Measurements from ENCODE around the gene CTNNA3. TPM values are rescaled to one million over a fixed set of nuclear protein-coding genes. Genes with fewer than 3 reads are reported as not detected.

CTNNA3 gene
- total RNA-seq, 6 donors from 2014 or later = 0.20 to 2.0 TPM; not detected in 4

DNA sequence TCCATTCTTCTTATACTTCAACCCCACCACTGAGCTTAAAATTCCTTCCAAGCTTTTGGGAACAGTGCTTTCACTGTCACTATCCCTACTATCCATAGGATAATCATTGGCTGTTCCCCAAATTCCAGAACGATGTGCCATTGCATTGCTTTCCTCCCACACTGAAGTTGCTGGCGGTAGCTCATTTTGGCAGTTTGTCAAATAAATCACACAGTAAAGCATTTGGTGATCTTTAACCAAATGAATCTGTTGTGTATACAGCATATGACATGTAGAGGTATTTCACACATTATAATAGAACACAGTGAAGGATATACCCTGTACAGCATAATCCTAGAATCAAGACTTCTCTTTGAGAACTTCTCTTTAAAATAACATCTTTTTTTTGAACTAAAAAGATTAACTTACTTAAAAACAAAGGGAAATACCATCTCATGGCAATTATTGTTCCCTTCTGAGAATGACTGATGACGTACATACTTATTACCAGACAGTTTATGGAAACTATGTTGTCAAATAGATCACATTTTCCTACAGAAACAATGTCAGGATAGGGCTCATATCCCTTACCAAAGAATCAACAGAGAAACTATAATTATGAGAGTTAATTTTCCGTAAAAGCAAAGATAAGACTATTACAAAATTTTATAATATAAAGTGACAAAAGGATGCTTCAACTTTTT is 93.6 kb downstream of the CTNNA3 start:
- ATAC-seq (ENCODE audit: low FRiP score in 2 of 2) (no peak), DNase-seq (no peak)
- Histone ChIP-seq H3K36me3 (no peaks in the 10 kb centered on the region), H3K4me1 (no peaks in the 10 kb centered on the region), H3K4me3 (no peak overlapping the region), H3K27ac (no peak overlapping the region), H3K27me3 (no peaks in the 10 kb centered on the region), H3K9me3 (no peaks in the 10 kb centered on the region)
- 49 to 56% methylated on average over 4 of the region's 4 CpGs for WGBS, 2 donors
- TF ChIP-seq POLR2AphosphoS5 (IDR thresholded peaks at IDR 0.05) (no peak), EP300 (IDR thresholded peaks at IDR 0.05) (no peak), POLR2A (IDR thresholded peaks at IDR 0.05) (no peak)
- TF ChIP-seq, protein P1, sequence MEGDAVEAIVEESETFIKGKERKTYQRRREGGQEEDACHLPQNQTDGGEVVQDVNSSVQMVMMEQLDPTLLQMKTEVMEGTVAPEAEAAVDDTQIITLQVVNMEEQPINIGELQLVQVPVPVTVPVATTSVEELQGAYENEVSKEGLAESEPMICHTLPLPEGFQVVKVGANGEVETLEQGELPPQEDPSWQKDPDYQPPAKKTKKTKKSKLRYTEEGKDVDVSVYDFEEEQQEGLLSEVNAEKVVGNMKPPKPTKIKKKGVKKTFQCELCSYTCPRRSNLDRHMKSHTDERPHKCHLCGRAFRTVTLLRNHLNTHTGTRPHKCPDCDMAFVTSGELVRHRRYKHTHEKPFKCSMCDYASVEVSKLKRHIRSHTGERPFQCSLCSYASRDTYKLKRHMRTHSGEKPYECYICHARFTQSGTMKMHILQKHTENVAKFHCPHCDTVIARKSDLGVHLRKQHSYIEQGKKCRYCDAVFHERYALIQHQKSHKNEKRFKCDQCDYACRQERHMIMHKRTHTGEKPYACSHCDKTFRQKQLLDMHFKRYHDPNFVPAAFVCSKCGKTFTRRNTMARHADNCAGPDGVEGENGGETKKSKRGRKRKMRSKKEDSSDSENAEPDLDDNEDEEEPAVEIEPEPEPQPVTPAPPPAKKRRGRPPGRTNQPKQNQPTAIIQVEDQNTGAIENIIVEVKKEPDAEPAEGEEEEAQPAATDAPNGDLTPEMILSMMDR (IDR thresholded peaks at IDR 0.05) = no peak

DNA sequence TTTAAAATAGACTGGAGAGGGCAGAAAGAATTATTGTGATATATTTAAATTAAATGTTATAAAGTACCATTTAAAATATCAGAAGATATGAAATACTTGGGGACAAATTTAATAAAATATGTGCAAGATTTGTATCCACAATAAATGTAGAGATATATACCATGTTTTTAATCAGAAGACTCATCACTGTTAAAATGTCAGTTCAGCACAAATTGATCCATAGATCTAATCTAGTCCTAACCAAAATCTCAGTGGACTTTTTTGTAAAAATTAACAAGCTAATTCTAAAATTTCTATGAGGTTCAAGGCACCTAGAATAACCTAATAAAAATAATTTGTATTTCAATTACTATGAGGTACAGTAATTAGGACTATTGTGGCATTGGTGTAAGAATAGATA is 96.4 kb downstream of the CTNNA3 start:
- TF ChIP-seq EP300 (IDR thresholded peaks at IDR 0.05) = no peak
- TF ChIP-seq POLR2A (IDR thresholded peaks at IDR 0.05) = no peak
- no peak for TF ChIP-seq POLR2AphosphoS5 (IDR thresholded peaks at IDR 0.05)
- TF ChIP-seq, protein P1 (IDR thresholded peaks at IDR 0.05) = no peak

DNA sequence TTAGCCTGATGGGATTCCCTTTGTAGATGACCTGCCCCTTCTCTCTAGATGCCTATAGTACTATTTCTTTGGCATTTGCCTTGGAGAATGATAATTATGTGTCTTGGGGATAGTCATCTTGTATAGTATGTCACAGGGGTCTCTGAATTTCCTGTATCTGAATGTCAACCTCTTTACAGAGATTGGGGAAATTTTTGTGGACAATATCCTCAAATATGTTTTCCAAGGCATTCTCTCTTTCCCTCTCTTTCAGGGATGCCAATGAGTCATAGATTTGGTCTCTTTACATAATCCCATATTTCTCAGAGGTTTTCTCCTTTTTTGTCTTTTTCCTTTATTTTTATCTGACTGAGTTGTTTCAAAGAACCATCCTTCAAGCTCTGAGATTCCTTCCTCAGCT is 99.4 kb downstream of the CTNNA3 start:
- Histone ChIP-seq H3K36me3 (no peaks in the 10 kb centered on the region), H3K4me3 (no peak overlapping the region), H3K4me1 (no peaks in the 10 kb centered on the region), H3K27ac (no peak overlapping the region), H3K27me3 (no peaks in the 10 kb centered on the region), H3K9me3 (peaks cover 0 to 7% (median 2%) of the 10 kb centered on the region in 4 donors)
- DNase-seq = no peak
- ATAC-seq (ENCODE audit: low FRiP score in 2 of 2) = no peak
- TF ChIP-seq POLR2AphosphoS5 (IDR thresholded peaks at IDR 0.05) (no peak), EP300 (IDR thresholded peaks at IDR 0.05) (no peak), POLR2A (IDR thresholded peaks at IDR 0.05) (no peak)
- TF ChIP-seq, protein P1 (IDR thresholded peaks at IDR 0.05) = no peak

More for the DNA sequence above, 96.4 kb downstream of the CTNNA3 start:
- Histone ChIP-seq H3K27ac (no peak overlapping the region), H3K4me1 (no peaks in the 10 kb centered on the region), H3K27me3 (no peaks in the 10 kb centered on the region), H3K36me3 (no peaks in the 10 kb centered on the region), H3K9me3 (no peaks in the 10 kb centered on the region), H3K4me3 (no peak overlapping the region)
- no peak for ATAC-seq (ENCODE audit: low FRiP score in 2 of 2)
- DNase-seq = no peak

DNA sequence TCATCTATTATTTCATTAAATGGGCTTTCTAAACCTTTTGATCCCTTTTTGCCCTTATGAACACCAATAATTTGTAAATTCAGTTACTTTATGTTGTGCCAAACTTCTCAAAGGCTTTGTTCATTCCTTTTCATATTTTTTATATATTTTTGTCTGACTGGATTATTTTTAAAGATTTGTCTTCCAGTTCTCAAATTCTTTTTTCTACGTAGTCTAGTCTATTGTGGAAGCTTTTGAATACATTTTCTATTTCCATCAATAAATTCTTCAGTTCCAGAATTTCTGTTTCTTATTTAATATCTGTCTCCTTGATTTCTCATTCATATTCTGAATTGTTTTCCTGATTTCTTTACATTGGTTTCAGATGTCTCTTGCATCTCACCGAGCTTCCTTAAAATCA is 108.2 kb downstream of the CTNNA3 start:
- peaks cover 0 to 17% (median 9%) of the 10 kb centered on the region in 4 donors for H3K9me3 ChIP-seq
- H3K4me3 ChIP-seq = no peak overlapping the region
- 83 to 86% methylated on average over 2 of the region's 2 CpGs for WGBS, 2 donors
- TF ChIP-seq POLR2A (IDR thresholded peaks at IDR 0.05) (no peak), EP300 (IDR thresholded peaks at IDR 0.05) (no peak), POLR2AphosphoS5 (IDR thresholded peaks at IDR 0.05) (no peak)
- TF ChIP-seq, protein P1 (IDR thresholded peaks at IDR 0.05) = no peak
- H3K27ac ChIP-seq = no peak overlapping the region
- no peak for ATAC-seq (ENCODE audit: low FRiP score in 2 of 2)
- no peaks in the 10 kb centered on the region for H3K36me3 ChIP-seq
- H3K27me3 ChIP-seq = no peaks in the 10 kb centered on the region
- H3K4me1 ChIP-seq = no peaks in the 10 kb centered on the region
- DNase-seq = no peak

DNA sequence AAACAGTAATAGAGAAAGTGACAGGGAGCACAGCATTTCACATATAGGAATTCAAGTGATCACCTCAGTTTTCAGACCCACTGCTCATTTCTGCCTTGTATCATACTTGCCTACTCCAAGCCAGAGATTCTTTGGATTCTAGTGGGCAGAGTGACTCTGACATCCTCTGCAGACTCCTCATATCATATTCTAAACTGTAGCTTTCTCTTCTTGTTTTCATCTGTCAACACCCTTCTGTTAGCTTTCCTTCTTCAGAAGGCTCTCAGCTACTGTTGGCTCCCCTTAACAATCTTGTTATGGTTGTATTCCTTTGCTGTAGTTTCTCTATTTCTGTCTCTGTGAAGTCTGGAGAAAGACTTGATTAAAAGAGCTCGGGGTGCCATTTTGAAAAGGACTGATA is 120.5 kb downstream of the CTNNA3 start:
- ATAC-seq (ENCODE audit: low FRiP score in 2 of 2) = no peak
- Histone ChIP-seq H3K9me3 (no peaks in the 10 kb centered on the region), H3K27ac (no peak overlapping the region), H3K36me3 (no peaks in the 10 kb centered on the region), H3K27me3 (no peaks in the 10 kb centered on the region), H3K4me1 (no peaks in the 10 kb centered on the region), H3K4me3 (no peak overlapping the region)
- DNase-seq = no peak
- WGBS, 2 donors = 46 to 53% methylated on average over 1 of the region's 1 CpG
- TF ChIP-seq EP300 (IDR thresholded peaks at IDR 0.05) = no peak
- TF ChIP-seq POLR2A (IDR thresholded peaks at IDR 0.05) = no peak
- TF ChIP-seq, protein P1 (IDR thresholded peaks at IDR 0.05) = no peak
- no peak for TF ChIP-seq POLR2AphosphoS5 (IDR thresholded peaks at IDR 0.05)

Measured in upper lobe of left lung (tissue), 6 donors.